Measurements from ENCODE around the gene KCTD20. TPM values are rescaled to one million over a fixed set of nuclear protein-coding genes. Genes with fewer than 3 reads are reported as not detected.

KCTD20 gene
- total and polyA plus RNA-seq, 10 of the 15 experiments (the other 5 are each of a cell fraction or from before 2014, with no cell fraction given), result 18.1 to 77.0 (median 50.5) TPM

DNA sequence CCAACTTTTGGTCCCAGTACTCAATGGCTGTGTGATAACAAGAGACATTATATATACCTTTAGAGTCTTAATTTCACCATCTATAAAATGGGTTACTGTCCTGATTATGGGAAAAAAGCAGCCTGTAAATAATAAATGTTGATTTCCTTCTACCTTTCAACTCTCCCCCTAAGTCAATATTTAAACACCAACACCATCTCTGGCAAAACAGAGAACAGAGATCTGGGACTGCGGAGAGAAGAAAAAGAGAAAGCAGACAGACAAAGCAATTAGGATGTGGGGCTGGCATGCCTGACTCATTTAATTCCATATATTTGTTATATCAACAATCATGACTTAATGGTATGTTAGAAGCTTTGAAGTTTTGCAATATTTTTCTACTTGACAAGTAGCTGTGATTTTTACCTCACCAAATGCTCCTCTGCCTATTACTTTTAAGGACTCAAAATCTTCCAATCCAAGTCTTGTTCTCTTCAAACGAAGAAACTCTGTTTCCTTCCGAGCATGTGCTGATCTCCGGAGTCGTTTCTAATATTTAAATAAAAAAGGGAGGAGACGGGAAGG is 81.2 kb downstream of the KCTD20 start:
- 93% methylated on average over 6 of the region's 6 CpGs for WGBS (ENCODE audit: insufficient coverage, insufficient replicate concordance, low lambda C conversion rate, missing lambda C conversion rate)
- Histone ChIP-seq H4K20me1 (ENCODE audit: control insufficient read depth, insufficient read depth) (no peaks in the 10 kb centered on the region), H3K4me3 (no peak overlapping the region), H3K27ac (ENCODE audit: control insufficient read depth, insufficient read depth) (no peak overlapping the region), H3K79me2 (ENCODE audit: control insufficient read depth, insufficient read depth, low read length) (no peaks in the 10 kb centered on the region), H2AFZ (ENCODE audit: control insufficient read depth, low read depth, low read length) (no peak overlapping the region), H3K27me3 (replicated peaks in 1 of 2; ENCODE audit: control insufficient read depth in 2 of 2, insufficient read depth in 2 of 2, low read length in 1 of 2) (no peaks in the 10 kb centered on the region), H3K9ac (ENCODE audit: control insufficient read depth, insufficient read depth, low read length) (no peak overlapping the region), H3K36me3 (ENCODE audit: control insufficient read depth in 2 of 2, insufficient read depth in 2 of 2, low read length in 1 of 2) (peaks cover 2 to 16% of the 10 kb centered on the region in 2 experiments), H3K4me2 (ENCODE audit: control insufficient read depth, insufficient read depth) (no peak overlapping the region), H3K9me3 (replicated peaks; ENCODE audit: control insufficient read depth, insufficient read depth, low read length) (no peaks in the 10 kb centered on the region), H3K4me1 (ENCODE audit: control insufficient read depth, insufficient read depth, low read length) (no peaks in the 10 kb centered on the region)
- intact Hi-C loops (cut with micrococcal nuclease; ENCODE audit: unreplicated experiment), result no loop called here
- FAIRE-seq (no peak), ATAC-seq (no peak), DNase-seq (ENCODE audit: low read depth, low spot score) (no peak)
- in situ Hi-C loops (cut with MboI), result no loop called here
- ChIA-PET SMC1A (ENCODE audit: uncharacterized antibody, unreplicated experiment) (interaction anchor here (0.7 kb wide), 1 partner anchor 156 kb away, joined by 3 read pairs; no protein-coding TSS in a partner anchor), RAD21 (ENCODE audit: unreplicated experiment) (no interaction called here), CTCF (no interaction called here), POLR2A (no interaction called here)
- no TSS peak for BruUV-seq (replicated peaks)
- TF ChIP-seq IRF3 (IDR thresholded peaks at IDR 0.05) (no peak), STAT1 (conservative IDR thresholded peaks at IDR 0.05) (no peak), ZBTB40 (IDR thresholded peaks at IDR 0.05; ENCODE audit: borderline replicate concordance) (no peak), IKZF1 (conservative IDR thresholded peaks at IDR 0.05) (no peak), KLF5 (IDR thresholded peaks at IDR 0.05; ENCODE audit: partially characterized antibody) (no peak), RUNX3 (IDR thresholded peaks at IDR 0.05; ENCODE audit: low read length) (no peak), BACH1 (IDR thresholded peaks at IDR 0.05; ENCODE audit: borderline replicate concordance) (no peak), ZBTB33 (IDR thresholded peaks at IDR 0.05) (no peak), MXI1 (IDR thresholded peaks at IDR 0.05; ENCODE audit: low read depth, low read length) (no peak), EGR1 (IDR thresholded peaks at IDR 0.05; ENCODE audit: borderline replicate concordance in 1 of 2, low read depth in 2 of 2, low read length in 2 of 2) (no peak), CBX3 (IDR thresholded peaks at IDR 0.05; ENCODE audit: borderline replicate concordance, low read depth) (no peak)
- TF ChIP-seq, protein P1, sequence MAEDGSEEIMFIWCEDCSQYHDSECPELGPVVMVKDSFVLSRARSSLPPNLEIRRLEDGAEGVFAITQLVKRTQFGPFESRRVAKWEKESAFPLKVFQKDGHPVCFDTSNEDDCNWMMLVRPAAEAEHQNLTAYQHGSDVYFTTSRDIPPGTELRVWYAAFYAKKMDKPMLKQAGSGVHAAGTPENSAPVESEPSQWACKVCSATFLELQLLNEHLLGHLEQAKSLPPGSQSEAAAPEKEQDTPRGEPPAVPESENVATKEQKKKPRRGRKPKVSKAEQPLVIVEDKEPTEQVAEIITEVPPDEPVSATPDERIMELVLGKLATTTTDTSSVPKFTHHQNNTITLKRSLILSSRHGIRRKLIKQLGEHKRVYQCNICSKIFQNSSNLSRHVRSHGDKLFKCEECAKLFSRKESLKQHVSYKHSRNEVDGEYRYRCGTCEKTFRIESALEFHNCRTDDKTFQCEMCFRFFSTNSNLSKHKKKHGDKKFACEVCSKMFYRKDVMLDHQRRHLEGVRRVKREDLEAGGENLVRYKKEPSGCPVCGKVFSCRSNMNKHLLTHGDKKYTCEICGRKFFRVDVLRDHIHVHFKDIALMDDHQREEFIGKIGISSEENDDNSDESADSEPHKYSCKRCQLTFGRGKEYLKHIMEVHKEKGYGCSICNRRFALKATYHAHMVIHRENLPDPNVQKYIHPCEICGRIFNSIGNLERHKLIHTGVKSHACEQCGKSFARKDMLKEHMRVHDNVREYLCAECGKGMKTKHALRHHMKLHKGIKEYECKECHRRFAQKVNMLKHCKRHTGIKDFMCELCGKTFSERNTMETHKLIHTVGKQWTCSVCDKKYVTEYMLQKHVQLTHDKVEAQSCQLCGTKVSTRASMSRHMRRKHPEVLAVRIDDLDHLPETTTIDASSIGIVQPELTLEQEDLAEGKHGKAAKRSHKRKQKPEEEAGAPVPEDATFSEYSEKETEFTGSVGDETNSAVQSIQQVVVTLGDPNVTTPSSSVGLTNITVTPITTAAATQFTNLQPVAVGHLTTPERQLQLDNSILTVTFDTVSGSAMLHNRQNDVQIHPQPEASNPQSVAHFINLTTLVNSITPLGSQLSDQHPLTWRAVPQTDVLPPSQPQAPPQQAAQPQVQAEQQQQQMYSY (CRISPR knock-in tag; IDR thresholded peaks at IDR 0.05), result no peak
